ENCODE results near the gene DYNC1H1.

Gene DYNC1H1

DNA sequence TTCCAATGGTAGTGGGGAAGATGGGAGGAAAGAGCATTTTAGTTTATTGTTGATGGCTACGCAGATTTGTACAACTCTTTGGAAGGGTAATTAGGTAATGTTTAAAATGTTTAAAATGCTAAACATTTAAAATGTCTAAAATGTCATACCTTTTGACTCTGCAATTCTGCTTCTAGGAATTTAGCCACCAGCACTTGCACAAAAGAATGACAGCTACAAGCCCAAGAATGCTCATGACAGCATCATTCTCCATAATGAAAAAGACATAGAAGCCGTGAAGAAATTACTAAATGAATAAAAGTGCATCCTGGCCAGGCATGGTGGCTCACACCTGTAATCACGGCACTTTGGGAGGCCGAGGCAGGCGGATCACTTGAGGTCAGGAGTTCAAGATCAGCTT is 19.9 kb upstream of the DYNC1H1 start:
- DNase-seq, result no peak
- Histone ChIP-seq H3K4me1 (ENCODE audit: control extremely low read depth in 1 of 4, control insufficient read depth in 4 of 4, insufficient read depth in 4 of 4, low read length in 3 of 4) (peaks cover 0 to 18% (median 17%) of the 10 kb centered on the region in 4 experiments), H3K4me3 (ENCODE audit: control insufficient read depth in 1 of 7, extremely low read depth in 1 of 7, insufficient read depth in 4 of 7, low read depth in 2 of 7, low read length in 6 of 7) (no peak overlapping the region), H3K27ac (ENCODE audit: insufficient read depth in 1 of 2, low read depth in 1 of 2, low read length in 2 of 2, poor library complexity in 1 of 2, severe bottlenecking in 2 of 2) (no peak overlapping the region), H3K27me3 (replicated peaks in 2 of 5; ENCODE audit: control insufficient read depth in 4 of 5, insufficient read depth in 5 of 5, low read length in 4 of 5) (peaks cover 0 to 40% (median 7%) of the 10 kb centered on the region in 5 experiments), H3K9me3 (ENCODE audit: control extremely low read depth in 1 of 5, control insufficient read depth in 4 of 5, insufficient read depth in 2 of 5, low read depth in 1 of 5, low read length in 4 of 5) (no peaks in the 10 kb centered on the region), H3K36me3 (ENCODE audit: control insufficient read depth in 4 of 4, insufficient read depth in 4 of 4, low read length in 3 of 4) (no peaks in the 10 kb centered on the region)
- 90% methylated on average over 3 of the region's 5 CpGs for WGBS (ENCODE audit: insufficient coverage)
- ChIA-PET POLR2A (interaction anchor here (0.6 kb wide), 1 partner anchor 209 kb away, joined by 3 read pairs; no protein-coding TSS in a partner anchor), CTCF (interaction anchor here (0.7 to 1.0 kb wide), 3 partner anchors 53 to 235 kb away, joined by 3 read pairs; no protein-coding TSS in a partner anchor)

GRCh38 chr14:101945171-101945570 is 19.2 kb upstream of the DYNC1H1 start:
- H3K27ac ChIP-seq (ENCODE audit: insufficient read depth in 1 of 2, low read depth in 1 of 2, low read length in 2 of 2, poor library complexity in 1 of 2, severe bottlenecking in 2 of 2), result no peak overlapping the region
- H3K27me3 ChIP-seq (replicated peaks in 2 of 5; ENCODE audit: control insufficient read depth in 4 of 5, insufficient read depth in 5 of 5, low read length in 4 of 5), result peaks cover 0 to 40% (median 5%) of the 10 kb centered on the region in 5 experiments
- no peak overlapping the region for H3K4me3 ChIP-seq (ENCODE audit: control insufficient read depth in 1 of 7, extremely low read depth in 1 of 7, insufficient read depth in 4 of 7, low read depth in 2 of 7, low read length in 6 of 7)
- DNase-seq, result no peak
- no peaks in the 10 kb centered on the region for H3K36me3 ChIP-seq (ENCODE audit: control insufficient read depth in 4 of 4, insufficient read depth in 4 of 4, low read length in 3 of 4)
- ChIA-PET POLR2A (interaction anchor here (0.6 kb wide), 1 partner anchor 209 kb away, joined by 3 read pairs; no protein-coding TSS in a partner anchor), CTCF (interaction anchor here (0.9 kb wide), 1 partner anchor 53 kb away, joined by 3 read pairs; no protein-coding TSS in a partner anchor)
- peaks cover 0 to 20% (median 18%) of the 10 kb centered on the region in 4 experiments for H3K4me1 ChIP-seq (ENCODE audit: control extremely low read depth in 1 of 4, control insufficient read depth in 4 of 4, insufficient read depth in 4 of 4, low read length in 3 of 4)
- H3K9me3 ChIP-seq (ENCODE audit: control extremely low read depth in 1 of 5, control insufficient read depth in 4 of 5, insufficient read depth in 2 of 5, low read depth in 1 of 5, low read length in 4 of 5), result no peaks in the 10 kb centered on the region
- WGBS (ENCODE audit: insufficient coverage), result 12% methylated on average over 3 of the region's 5 CpGs

- Histone ChIP-seq H3K9me3 (ENCODE audit: control extremely low read depth in 1 of 5, control insufficient read depth in 4 of 5, insufficient read depth in 2 of 5, low read depth in 1 of 5, low read length in 4 of 5) (no peaks in the 10 kb centered on the region), H3K27ac (ENCODE audit: insufficient read depth in 1 of 2, low read depth in 1 of 2, low read length in 2 of 2, poor library complexity in 1 of 2, severe bottlenecking in 2 of 2) (peak overlapping the region; percentile 94 to 98), H3K4me3 (ENCODE audit: control insufficient read depth in 1 of 7, extremely low read depth in 1 of 7, insufficient read depth in 4 of 7, low read depth in 2 of 7, low read length in 6 of 7) (peak overlapping the region; percentile 61 to 100 (median 94)), H3K4me1 (ENCODE audit: control extremely low read depth in 1 of 4, control insufficient read depth in 4 of 4, insufficient read depth in 4 of 4, low read length in 3 of 4) (peaks cover 0 to 20% (median 18%) of the 10 kb centered on the region in 4 experiments), H3K36me3 (ENCODE audit: control insufficient read depth in 4 of 4, insufficient read depth in 4 of 4, low read length in 3 of 4) (no peaks in the 10 kb centered on the region), H3K27me3 (replicated peaks in 2 of 5; ENCODE audit: control insufficient read depth in 4 of 5, insufficient read depth in 5 of 5, low read length in 4 of 5) (peaks cover 0 to 35% (median 5%) of the 10 kb centered on the region in 5 experiments)
- WGBS (ENCODE audit: insufficient coverage), result 3% methylated on average over 5 of the region's 8 CpGs
- ChIA-PET CTCF (interaction anchor here (1.6 kb wide), 1 partner anchor 8 kb away, joined by 4 read pairs; no protein-coding TSS in a partner anchor), POLR2A (interaction anchor here (0.6 kb wide), 1 partner anchor 16 kb away, joined by 3 read pairs; no protein-coding TSS in a partner anchor)
- peak in 1 of 3 donors; percentile 31 for DNase-seq
Measured at GRCh38 chr14:101947577-101947903, 16.8 kb upstream of the DYNC1H1 start.

GRCh38 chr14:101947904-101948665 is 16.3 kb upstream of the DYNC1H1 start:
- DNase-seq, result peak; percentile 100
- H3K4me1 ChIP-seq (ENCODE audit: control extremely low read depth in 1 of 4, control insufficient read depth in 4 of 4, insufficient read depth in 4 of 4, low read length in 3 of 4), result peaks cover 0 to 20% (median 18%) of the 10 kb centered on the region in 4 experiments
- 0% methylated on average over 47 of the region's 53 CpGs for WGBS (ENCODE audit: insufficient coverage)
- H3K36me3 ChIP-seq (ENCODE audit: control insufficient read depth in 4 of 4, insufficient read depth in 4 of 4, low read length in 3 of 4), result no peaks in the 10 kb centered on the region
- no peaks in the 10 kb centered on the region for H3K9me3 ChIP-seq (ENCODE audit: control extremely low read depth in 1 of 5, control insufficient read depth in 4 of 5, insufficient read depth in 2 of 5, low read depth in 1 of 5, low read length in 4 of 5)
- ChIA-PET CTCF (interaction anchor here (0.6 to 2.0 kb wide), 6 partner anchors 8 to 375 kb away, joined by 3 to 11 read pairs (median 4); no protein-coding TSS in a partner anchor), POLR2A (interaction anchor here (0.6 kb wide), 1 partner anchor 16 kb away, joined by 3 read pairs; no protein-coding TSS in a partner anchor)
- H3K27me3 ChIP-seq (replicated peaks in 2 of 5; ENCODE audit: control insufficient read depth in 4 of 5, insufficient read depth in 5 of 5, low read length in 4 of 5), result peaks cover 0 to 32% (median 5%) of the 10 kb centered on the region in 5 experiments
- H3K27ac ChIP-seq (ENCODE audit: insufficient read depth in 1 of 2, low read depth in 1 of 2, low read length in 2 of 2, poor library complexity in 1 of 2, severe bottlenecking in 2 of 2), result peak overlapping the region; percentile 94 to 98
- peak overlapping the region; percentile 61 to 100 (median 94) for H3K4me3 ChIP-seq (ENCODE audit: control insufficient read depth in 1 of 7, extremely low read depth in 1 of 7, insufficient read depth in 4 of 7, low read depth in 2 of 7, low read length in 6 of 7)

DNA sequence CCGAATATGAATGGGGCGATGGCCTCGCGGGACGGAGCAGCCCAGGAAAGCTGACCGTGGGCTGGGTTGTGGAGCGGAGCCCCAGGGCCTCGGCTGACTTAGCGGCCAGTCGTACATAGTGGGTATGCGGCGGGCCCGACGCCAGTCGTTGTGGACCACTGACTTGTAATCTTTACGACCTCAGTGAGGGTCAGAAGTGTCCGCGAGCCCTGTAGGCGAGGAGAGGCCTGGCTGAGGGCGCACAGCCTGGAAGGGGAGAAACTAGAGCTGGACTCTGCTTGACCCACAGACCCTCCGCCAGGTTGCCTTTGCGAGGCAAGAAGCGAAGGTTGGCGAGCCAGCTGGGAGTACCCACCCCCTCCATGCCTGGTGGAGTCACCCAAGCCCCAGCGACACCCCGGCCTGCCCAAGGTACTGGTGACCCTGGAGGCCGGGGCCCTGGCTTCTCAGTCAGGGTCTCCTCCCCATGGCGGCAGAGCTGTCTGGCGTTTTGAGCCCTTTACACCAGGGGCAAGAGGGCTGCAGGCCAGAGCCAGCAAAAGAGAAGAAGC is 15.6 kb upstream of the DYNC1H1 start:
- H3K27me3 ChIP-seq (replicated peaks in 2 of 5; ENCODE audit: control insufficient read depth in 4 of 5, insufficient read depth in 5 of 5, low read length in 4 of 5), result peaks cover 0 to 26% (median 3%) of the 10 kb centered on the region in 5 experiments
- POLR2A ChIA-PET, result no interaction called here
- peak overlapping the region; percentile 61 to 100 (median 84) for H3K4me3 ChIP-seq (ENCODE audit: control insufficient read depth in 1 of 7, extremely low read depth in 1 of 7, insufficient read depth in 4 of 7, low read depth in 2 of 7, low read length in 6 of 7)
- no peaks in the 10 kb centered on the region for H3K9me3 ChIP-seq (ENCODE audit: control extremely low read depth in 1 of 5, control insufficient read depth in 4 of 5, insufficient read depth in 2 of 5, low read depth in 1 of 5, low read length in 4 of 5)
- CTCF ChIA-PET, result interaction anchor here (0.6 to 2.0 kb wide), 5 partner anchors 9 to 375 kb away, joined by 3 to 11 read pairs (median 5); no protein-coding TSS in a partner anchor
- peak overlapping the region; percentile 94 to 98 for H3K27ac ChIP-seq (ENCODE audit: insufficient read depth in 1 of 2, low read depth in 1 of 2, low read length in 2 of 2, poor library complexity in 1 of 2, severe bottlenecking in 2 of 2)
- H3K36me3 ChIP-seq (ENCODE audit: control insufficient read depth in 4 of 4, insufficient read depth in 4 of 4, low read length in 3 of 4), result no peaks in the 10 kb centered on the region
- no peak for DNase-seq
- H3K4me1 ChIP-seq (ENCODE audit: control extremely low read depth in 1 of 4, control insufficient read depth in 4 of 4, insufficient read depth in 4 of 4, low read length in 3 of 4), result peaks cover 0 to 20% (median 18%) of the 10 kb centered on the region in 4 experiments
- WGBS (ENCODE audit: insufficient coverage), result 7% methylated on average over 27 of the region's 29 CpGs

GRCh38 chr14:101950100-101950499 is 14.3 kb upstream of the DYNC1H1 start:
- peaks cover 0 to 20% (median 18%) of the 10 kb centered on the region in 4 experiments for H3K4me1 ChIP-seq (ENCODE audit: control extremely low read depth in 1 of 4, control insufficient read depth in 4 of 4, insufficient read depth in 4 of 4, low read length in 3 of 4)
- H3K27ac ChIP-seq (ENCODE audit: insufficient read depth in 1 of 2, low read depth in 1 of 2, low read length in 2 of 2, poor library complexity in 1 of 2, severe bottlenecking in 2 of 2), result no peak overlapping the region
- DNase-seq, result no peak
- CTCF ChIA-PET, result interaction anchor here (0.9 to 1.2 kb wide), 4 partner anchors 12 to 200 kb away, joined by 3 to 4 read pairs (median 3); no protein-coding TSS in a partner anchor
- no peaks in the 10 kb centered on the region for H3K9me3 ChIP-seq (ENCODE audit: control extremely low read depth in 1 of 5, control insufficient read depth in 4 of 5, insufficient read depth in 2 of 5, low read depth in 1 of 5, low read length in 4 of 5)
- POLR2A ChIA-PET, result no interaction called here
- no peak overlapping the region for H3K4me3 ChIP-seq (ENCODE audit: control insufficient read depth in 1 of 7, extremely low read depth in 1 of 7, insufficient read depth in 4 of 7, low read depth in 2 of 7, low read length in 6 of 7)
- 88% methylated on average over 4 of the region's 4 CpGs for WGBS (ENCODE audit: insufficient coverage)
- no peaks in the 10 kb centered on the region for H3K36me3 ChIP-seq (ENCODE audit: control insufficient read depth in 4 of 4, insufficient read depth in 4 of 4, low read length in 3 of 4)
- peaks cover 0 to 14% (median 2%) of the 10 kb centered on the region in 5 experiments for H3K27me3 ChIP-seq (replicated peaks in 2 of 5; ENCODE audit: control insufficient read depth in 4 of 5, insufficient read depth in 5 of 5, low read length in 4 of 5)

Measured in common myeloid progenitor, CD34-positive (primary cell).